Adipocyte (in vitro differentiated cells): ENCODE data around the gene FASN.

Source experiments
- DNase-seq: peaks from one replicate; pipeline ENCODE4 v3.0.0-alpha.2; 2015; ENCODE audit warnings: low read depth
- H3K27me3 ChIP-seq: replicated peaks from 2 replicates; pipeline ENCODE4 v1.7.0; 2013; ENCODE audit warnings: mild to moderate bottlenecking, low read length, moderate library complexity; ENCODE audit not compliant: control insufficient read depth, insufficient read depth
- H3K36me3 ChIP-seq: 2 replicates; pipeline ENCODE4 v1.7.0; 2013; ENCODE audit warnings: low read length, mild to moderate bottlenecking, moderate library complexity; ENCODE audit not compliant: control insufficient read depth, insufficient read depth, severe bottlenecking
- H3K4me1 ChIP-seq: 2 replicates; pipeline ENCODE4 v1.7.0; 2013; ENCODE audit warnings: mild to moderate bottlenecking, low read length, moderate library complexity; ENCODE audit not compliant: control insufficient read depth, insufficient read depth
- H3K4me3 ChIP-seq: 2 replicates; pipeline ENCODE4 v1.7.0; 2013; ENCODE audit warnings: mild to moderate bottlenecking, low read length, moderate library complexity
- H3K9ac ChIP-seq: 2 replicates; pipeline ENCODE4 v1.7.0; 2013; ENCODE audit warnings: mild to moderate bottlenecking, low read length, moderate library complexity
- H3K9me3 ChIP-seq: 2 replicates; pipeline ENCODE4 v1.7.0; 2013; ENCODE audit warnings: mild to moderate bottlenecking, low read length, moderate library complexity; ENCODE audit not compliant: control insufficient read depth

The FASN gene

GRCh38 chr17:82116246-82116645 is 18.2 kb upstream of the FASN start:
- H3K27me3 ChIP-seq = no peaks in the 10 kb centered on the region

DNA sequence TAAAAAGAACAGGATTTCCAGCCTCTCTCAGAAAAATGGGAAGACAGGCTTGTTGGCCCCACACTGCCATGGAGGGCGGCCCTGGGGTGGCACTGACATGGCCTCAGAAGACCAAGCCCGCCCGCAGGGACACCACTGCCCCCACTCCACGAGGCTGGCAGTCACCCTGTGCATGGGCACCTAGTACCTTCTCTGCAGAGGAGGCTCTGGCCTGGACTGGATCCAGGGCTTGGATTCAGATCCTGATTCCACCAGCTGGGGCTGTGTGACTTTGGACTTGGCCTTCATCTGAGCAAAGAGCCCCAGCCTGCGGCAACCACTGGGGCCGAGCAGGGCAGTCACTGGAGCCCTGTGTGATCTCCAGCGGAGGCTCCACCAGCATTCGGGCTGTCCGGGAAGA is 16.8 kb upstream of the FASN start:
- Histone ChIP-seq H3K9ac (no peak overlapping the region), H3K4me1 (peaks cover 12% of the 10 kb centered on the region), H3K36me3 (peaks cover 4% of the 10 kb centered on the region), H3K9me3 (no peaks in the 10 kb centered on the region), H3K27me3 (no peaks in the 10 kb centered on the region), H3K4me3 (no peak overlapping the region)
- no peak for DNase-seq

More at GRCh38 chr17:82116246-82116645, 18.2 kb upstream of the FASN start:
- Histone ChIP-seq H3K9me3 (no peaks in the 10 kb centered on the region), H3K4me1 (peaks cover 12% of the 10 kb centered on the region), H3K36me3 (peaks cover 4% of the 10 kb centered on the region), H3K9ac (no peak overlapping the region), H3K4me3 (no peak overlapping the region)
- no peak for DNase-seq

DNA sequence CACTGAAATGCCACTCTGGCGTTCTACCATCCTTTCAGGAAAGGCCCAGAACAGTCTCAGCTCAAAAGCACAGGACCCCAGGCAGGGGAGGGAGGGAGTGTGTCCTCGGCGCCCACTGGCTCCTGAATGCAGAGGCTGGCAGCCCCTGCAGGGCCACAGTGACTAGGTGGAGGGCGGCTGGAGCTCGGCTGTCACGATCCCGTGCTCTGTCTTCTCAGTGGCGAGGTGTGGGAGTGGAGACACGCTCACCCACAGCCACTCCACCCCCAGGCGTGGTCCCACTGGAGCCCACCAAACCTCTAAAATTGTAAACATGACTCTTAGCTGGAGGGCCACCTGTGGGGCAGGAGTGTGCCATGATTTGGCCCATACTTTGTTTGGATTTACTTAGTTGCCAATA is 16.4 kb upstream of the FASN start:
- no peak for DNase-seq
- Histone ChIP-seq H3K9me3 (no peaks in the 10 kb centered on the region), H3K4me3 (no peak overlapping the region), H3K36me3 (peaks cover 4% of the 10 kb centered on the region), H3K9ac (no peak overlapping the region), H3K27me3 (no peaks in the 10 kb centered on the region), H3K4me1 (peaks cover 12% of the 10 kb centered on the region)

DNA sequence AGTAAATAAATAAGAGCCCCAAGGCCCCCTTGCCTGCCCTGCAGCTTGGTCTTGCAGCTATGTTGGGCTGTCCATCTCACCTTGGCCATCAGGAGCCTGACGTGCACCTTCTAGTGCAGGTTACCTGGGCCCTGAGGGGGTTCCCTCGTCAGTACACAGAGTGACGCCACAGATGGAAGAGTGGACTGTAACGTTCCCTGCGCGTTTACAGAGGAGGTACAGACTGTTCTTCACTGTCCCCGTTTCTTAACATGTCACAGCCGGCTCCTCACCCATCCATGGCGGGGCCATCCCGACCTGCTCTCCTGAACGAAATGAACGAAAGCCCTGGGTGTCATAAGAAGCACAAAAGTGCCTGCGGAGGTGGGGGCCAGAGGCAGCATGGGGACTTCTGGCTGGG is 15.9 kb upstream of the FASN start:
- no peak overlapping the region for H3K4me3 ChIP-seq
- H3K9me3 ChIP-seq = no peaks in the 10 kb centered on the region
- peaks cover 12% of the 10 kb centered on the region for H3K4me1 ChIP-seq
- no peaks in the 10 kb centered on the region for H3K27me3 ChIP-seq
- peaks cover 4% of the 10 kb centered on the region for H3K36me3 ChIP-seq
- DNase-seq = no peak
- no peak overlapping the region for H3K9ac ChIP-seq

DNA sequence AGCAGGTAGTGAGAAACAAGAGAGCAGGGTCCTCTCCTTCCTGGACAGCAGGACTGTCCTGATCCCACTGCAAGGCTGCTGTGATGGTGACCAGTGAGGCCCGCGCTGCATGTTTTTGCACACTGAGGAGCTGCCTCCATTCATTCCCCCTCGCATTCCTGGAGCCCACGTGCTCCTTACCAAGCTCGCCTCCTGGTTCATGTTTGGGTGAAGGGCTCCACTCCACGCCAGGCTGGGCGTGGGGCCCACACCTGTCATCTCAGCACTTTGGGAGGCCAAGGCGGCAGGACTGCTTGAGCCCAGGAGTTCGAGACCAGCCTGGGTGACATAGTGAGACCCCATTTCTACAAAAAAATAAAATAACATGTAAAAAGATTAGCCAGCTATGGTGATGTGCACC is 15.4 kb upstream of the FASN start:
- Histone ChIP-seq H3K36me3 (peaks cover 5% of the 10 kb centered on the region), H3K4me1 (peaks cover 12% of the 10 kb centered on the region), H3K9me3 (no peaks in the 10 kb centered on the region), H3K9ac (no peak overlapping the region), H3K4me3 (no peak overlapping the region), H3K27me3 (no peaks in the 10 kb centered on the region)
- DNase-seq = no peak

DNA sequence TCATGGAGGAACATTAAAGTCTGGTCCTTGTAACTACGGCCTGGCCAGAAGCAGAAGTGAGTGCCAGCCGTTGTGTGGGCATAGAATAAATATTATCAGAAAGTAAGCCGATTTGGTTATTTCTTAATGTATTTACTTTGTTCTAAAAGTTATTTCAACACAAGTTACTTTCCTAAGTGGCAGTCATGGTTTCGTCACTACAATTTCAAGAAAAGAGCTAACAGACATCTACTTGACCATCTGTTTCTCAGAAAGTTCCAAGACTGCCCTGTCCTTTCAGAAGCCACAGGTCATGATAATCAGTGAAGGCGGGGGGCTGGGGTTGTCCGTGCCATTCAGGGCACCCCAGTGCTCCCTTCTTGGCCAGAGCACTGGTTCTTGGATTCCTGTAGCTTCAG is 14.9 kb upstream of the FASN start:
- peaks cover 12% of the 10 kb centered on the region for H3K4me1 ChIP-seq
- H3K4me3 ChIP-seq = no peak overlapping the region
- H3K9me3 ChIP-seq = no peaks in the 10 kb centered on the region
- DNase-seq = no peak
- H3K36me3 ChIP-seq = peaks cover 5% of the 10 kb centered on the region
- H3K9ac ChIP-seq = no peak overlapping the region
- no peaks in the 10 kb centered on the region for H3K27me3 ChIP-seq

GRCh38 chr17:82112181-82112913 is 14.3 kb upstream of the FASN start:
- Histone ChIP-seq H3K36me3 (peaks cover 5% of the 10 kb centered on the region), H3K9ac (peak overlapping the region; percentile 38), H3K4me1 (peaks cover 12% of the 10 kb centered on the region), H3K9me3 (no peaks in the 10 kb centered on the region), H3K4me3 (no peak overlapping the region), H3K27me3 (no peaks in the 10 kb centered on the region)
- no peak for DNase-seq

DNA sequence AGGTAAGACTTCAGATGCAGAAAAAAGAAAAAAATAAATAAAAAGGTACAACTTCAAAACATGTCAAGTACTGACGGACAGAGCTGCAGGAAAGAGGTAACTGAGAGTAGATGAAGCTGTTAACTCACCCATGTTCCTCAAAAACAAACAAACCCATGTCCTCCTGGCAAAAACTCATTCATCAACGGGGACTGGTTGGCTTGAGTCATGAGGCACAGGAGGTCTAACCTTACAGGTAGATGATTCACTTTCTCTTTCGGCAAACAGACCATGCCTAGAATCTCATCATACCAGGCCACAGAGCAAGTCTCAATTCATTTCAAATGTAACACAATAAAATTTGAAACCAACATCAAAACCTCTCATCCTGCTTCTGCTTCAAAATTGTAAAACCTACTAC is 12.3 kb upstream of the FASN start:
- peaks cover 5% of the 10 kb centered on the region for H3K36me3 ChIP-seq
- no peak overlapping the region for H3K4me3 ChIP-seq
- H3K27me3 ChIP-seq = no peaks in the 10 kb centered on the region
- DNase-seq = no peak
- no peaks in the 10 kb centered on the region for H3K9me3 ChIP-seq
- H3K4me1 ChIP-seq = peaks cover 31% of the 10 kb centered on the region
- H3K9ac ChIP-seq = no peak overlapping the region

GRCh38 chr17:82108961-82109475 is 11.0 kb upstream of the FASN start:
- H3K4me3 ChIP-seq = no peak overlapping the region
- no peak overlapping the region for H3K9ac ChIP-seq
- DNase-seq = no peak
- H3K4me1 ChIP-seq = peaks cover 39% of the 10 kb centered on the region
- no peaks in the 10 kb centered on the region for H3K9me3 ChIP-seq
- H3K27me3 ChIP-seq = no peaks in the 10 kb centered on the region
- H3K36me3 ChIP-seq = peaks cover 5% of the 10 kb centered on the region

DNA sequence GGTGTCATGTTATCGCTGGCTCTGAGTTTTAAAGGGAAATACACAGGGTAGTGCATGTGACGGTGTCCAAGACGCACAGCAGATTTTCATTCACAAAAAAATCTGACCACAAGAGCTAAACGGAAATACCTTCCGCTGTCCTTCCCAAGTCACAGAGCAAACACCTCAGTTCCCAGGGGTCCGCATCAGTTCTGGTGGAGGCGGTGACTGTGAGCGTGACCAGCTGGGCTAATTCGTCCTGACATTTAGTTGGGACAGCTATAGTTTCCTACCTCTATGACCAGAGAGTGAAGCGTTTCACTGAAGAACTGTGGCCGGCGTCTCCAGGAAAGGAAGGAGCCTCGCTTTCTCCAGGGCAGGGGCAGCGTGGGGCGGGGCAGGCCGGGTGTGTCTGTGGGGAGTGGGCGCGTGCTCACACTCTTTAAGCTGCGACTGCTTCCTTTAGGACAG is 10.5 kb upstream of the FASN start:
- H3K27me3 ChIP-seq = no peaks in the 10 kb centered on the region
- H3K4me1 ChIP-seq = peaks cover 43% of the 10 kb centered on the region
- no peaks in the 10 kb centered on the region for H3K9me3 ChIP-seq
- H3K36me3 ChIP-seq = peaks cover 5% of the 10 kb centered on the region
- DNase-seq = no peak
- no peak overlapping the region for H3K4me3 ChIP-seq
- no peak overlapping the region for H3K9ac ChIP-seq

DNA sequence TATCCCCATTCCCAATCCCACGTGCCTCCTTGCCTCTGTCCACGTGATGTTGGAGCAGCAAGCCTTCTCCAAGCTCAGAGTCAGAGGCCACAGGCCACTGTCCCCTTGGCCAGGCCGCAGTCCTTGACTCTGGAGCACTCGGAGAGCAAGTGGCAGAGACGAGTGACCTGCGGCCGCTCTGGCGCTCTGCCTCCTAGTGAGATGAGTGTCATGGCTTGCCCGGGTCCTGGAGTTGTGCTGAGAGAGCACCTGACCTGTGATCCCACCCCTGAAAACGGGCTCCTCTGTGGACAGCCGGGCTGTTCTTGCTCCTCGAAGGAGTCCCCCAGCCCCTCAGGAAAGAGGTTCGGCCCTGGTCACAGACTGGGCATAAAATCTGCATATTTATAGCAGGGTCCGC is 10.0 kb upstream of the FASN start:
- DNase-seq = no peak
- H3K4me1 ChIP-seq = peaks cover 41% of the 10 kb centered on the region
- H3K4me3 ChIP-seq = no peak overlapping the region
- no peak overlapping the region for H3K9ac ChIP-seq
- H3K9me3 ChIP-seq = no peaks in the 10 kb centered on the region
- peaks cover 5% of the 10 kb centered on the region for H3K36me3 ChIP-seq
- no peaks in the 10 kb centered on the region for H3K27me3 ChIP-seq
